Measurements from ENCODE around the gene SLC37A1.

The SLC37A1 gene

DNA sequence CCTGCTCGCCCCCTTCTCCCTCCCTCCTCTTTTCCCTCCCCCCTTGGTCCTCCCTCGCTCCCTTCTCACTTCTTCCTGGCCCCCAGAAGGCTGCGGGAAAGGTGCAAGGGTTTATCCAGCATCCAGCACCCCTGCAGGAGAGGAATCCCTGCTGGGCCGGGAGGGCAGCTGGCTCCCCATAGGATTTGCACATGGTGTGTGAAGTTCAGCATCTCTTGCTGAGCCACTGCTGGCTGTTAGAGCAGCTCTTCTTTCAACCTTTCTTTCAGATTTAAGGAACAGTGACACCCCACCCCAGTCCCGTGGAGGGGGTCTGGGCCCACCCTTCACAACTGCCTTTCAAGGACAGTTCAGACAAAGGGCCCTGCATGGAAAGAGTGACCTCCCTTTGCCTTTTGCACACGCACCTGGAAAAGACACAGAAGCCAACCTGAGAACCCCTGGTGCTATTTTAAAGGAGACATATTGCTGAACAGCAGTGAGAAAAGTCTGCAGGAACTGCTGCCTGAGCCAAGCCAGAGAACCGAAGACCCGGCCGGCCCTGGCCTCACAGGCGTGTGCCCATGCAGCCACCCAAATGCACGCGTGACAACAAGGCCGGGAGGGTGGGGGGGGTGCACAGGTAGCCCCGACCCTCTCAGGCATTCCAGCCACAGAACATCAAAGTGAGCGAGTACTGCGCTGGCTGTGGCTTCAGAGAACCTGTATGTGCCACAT is 66.6 kb downstream of the SLC37A1 start:
- no peak overlapping the region for H3K4me3 ChIP-seq (ENCODE audit: low read depth, low read length)
- no peak for TF ChIP-seq CTCF (IDR thresholded peaks at IDR 0.05; ENCODE audit: borderline replicate concordance, insufficient read depth, low read depth, low read length)

GRCh38 chr21:42580793-42581321 is 67.2 kb downstream of the SLC37A1 start:
- H3K4me3 ChIP-seq (ENCODE audit: low read depth, low read length) = no peak overlapping the region
- no peak for TF ChIP-seq CTCF (IDR thresholded peaks at IDR 0.05; ENCODE audit: borderline replicate concordance, insufficient read depth, low read depth, low read length)

GRCh38 chr21:42581336-42581992 is 67.8 kb downstream of the SLC37A1 start:
- no peak overlapping the region for H3K4me3 ChIP-seq (ENCODE audit: low read depth, low read length)
- no peak for TF ChIP-seq CTCF (IDR thresholded peaks at IDR 0.05; ENCODE audit: borderline replicate concordance, insufficient read depth, low read depth, low read length)

GRCh38 chr21:42581993-42582786 is 68.5 kb downstream of the SLC37A1 start:
- TF ChIP-seq CTCF (IDR thresholded peaks at IDR 0.05; ENCODE audit: borderline replicate concordance, insufficient read depth, low read depth, low read length) = no peak
- no peak overlapping the region for H3K4me3 ChIP-seq (ENCODE audit: low read depth, low read length)

DNA sequence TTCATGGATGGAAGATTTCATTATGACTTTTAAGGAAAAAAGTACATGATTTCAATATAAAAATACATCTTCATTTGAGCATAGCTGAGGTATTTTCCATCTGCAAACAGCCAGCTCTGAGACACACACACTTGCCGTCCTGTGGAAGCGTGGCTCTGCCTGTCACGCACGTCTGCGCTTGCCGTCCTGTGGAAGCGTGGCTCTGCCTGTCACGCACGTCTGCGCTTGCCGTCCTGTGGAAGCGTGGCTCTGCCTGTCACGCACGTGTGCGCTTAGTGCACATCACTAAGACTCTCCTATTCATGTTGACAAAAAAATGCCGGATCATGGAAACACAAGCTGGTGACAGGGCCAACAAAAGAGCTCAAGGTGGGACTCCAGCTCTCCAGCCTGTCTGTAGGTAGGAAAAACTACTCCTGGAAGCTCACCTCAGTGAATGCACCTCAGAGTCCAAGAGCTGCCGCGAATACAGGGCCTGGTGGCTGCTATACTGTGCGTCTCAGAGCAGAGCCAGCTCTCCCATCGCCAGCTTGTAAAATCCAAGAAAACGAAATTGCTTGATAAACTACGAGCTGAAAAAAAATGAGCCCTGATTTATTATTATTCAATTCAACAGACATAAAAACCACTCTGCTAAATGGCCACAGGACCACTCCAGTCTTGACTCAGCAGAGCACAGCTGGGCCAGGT is 69.3 kb downstream of the SLC37A1 start:
- no peak overlapping the region for H3K4me3 ChIP-seq (ENCODE audit: low read depth, low read length)
- no peak for TF ChIP-seq CTCF (IDR thresholded peaks at IDR 0.05; ENCODE audit: borderline replicate concordance, insufficient read depth, low read depth, low read length)

DNA sequence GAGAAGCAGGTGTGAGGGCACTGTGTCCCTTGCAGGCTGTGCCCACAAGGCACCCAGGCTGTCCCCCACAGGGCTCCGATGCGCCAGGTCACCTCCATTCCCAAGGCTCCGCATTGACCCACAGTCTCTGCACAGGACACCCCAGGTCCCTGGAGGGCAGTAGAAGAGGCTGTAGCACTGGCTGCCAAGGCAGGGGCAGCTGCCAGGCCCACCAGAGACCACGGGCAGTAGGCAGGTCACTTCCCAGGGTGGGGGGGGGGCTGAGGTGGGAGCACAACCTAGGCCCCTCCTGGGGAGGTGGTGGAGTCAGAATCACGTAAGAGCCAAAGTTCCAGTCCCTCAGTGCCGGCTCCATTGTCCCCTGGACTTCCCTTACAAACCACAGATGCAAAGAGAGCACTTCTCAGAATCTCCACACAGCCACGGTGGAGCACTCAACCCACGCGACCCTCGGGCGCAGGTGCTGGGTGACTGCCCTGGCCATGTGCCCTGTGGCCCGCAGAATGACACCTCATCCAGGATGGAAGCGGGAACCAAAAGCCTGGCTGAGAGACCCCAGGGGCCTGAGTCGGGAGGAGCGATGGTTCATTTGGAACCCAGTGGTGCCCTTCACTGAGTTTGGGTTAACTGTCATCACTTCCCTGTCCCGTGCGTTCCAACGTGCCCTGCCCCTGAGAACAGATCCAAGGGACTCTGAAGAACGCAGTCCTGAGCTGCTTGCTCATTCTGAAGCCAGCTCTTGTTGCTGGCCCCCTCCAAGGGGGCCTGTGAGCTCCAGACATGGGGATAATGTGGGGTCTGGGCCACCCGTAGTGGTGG is 70.0 kb downstream of the SLC37A1 start:
- no peak for TF ChIP-seq CTCF (IDR thresholded peaks at IDR 0.05; ENCODE audit: borderline replicate concordance, insufficient read depth, low read depth, low read length)
- no peak overlapping the region for H3K4me3 ChIP-seq (ENCODE audit: low read depth, low read length)

All from GM12875 (cell line).